HepG2 (cell line): ENCODE results near the gene LRPPRC. TPM values are rescaled to one million over a fixed set of nuclear protein-coding genes. Genes with fewer than 3 reads are reported as not detected.

Experiments used
- ATAC-seq: fragments of 200-7000 bp; cut with Tn5 transposase; 3 replicates; pipeline ENCODE4 v1.9.1; 2020; ENCODE audit warnings: mild to moderate bottlenecking, moderate library complexity
- BruUV-seq: library from RNA; stranded (reverse); fragments of 400-500 nt; replicated peaks from 2 replicates; lab custom pipeline; 2021; lab: Mats Ljungman, UMichigan
- CTCF ChIA-PET: fragments of 300-600 bp; formaldehyde crosslinking; extraction: SDS; loops from one replicate; lab custom pipeline; 2021; ENCODE audit warnings: low total read pairs, inconsistent platforms, low intra/inter-chr PET ratio; lab: Yijun Ruan, JAX
- POLR2A ChIA-PET: fragments of 350-600 bp; sonication (Branson Sonifier 250); formaldehyde crosslinking; loops from one replicate; lab custom pipeline; 2020; ENCODE audit warnings: antibody characterized with exemption, inconsistent platforms; lab: Yijun Ruan, JAX
- DNase-seq: peaks from one replicate; pipeline ENCODE4 v3.0.0-alpha.2; 2015; ENCODE audit warnings: low spot score
- FAIRE-seq: peaks from 3 replicates; lab custom pipeline; 2011; peaks lifted over from hg19 to GRCh38; lab: Jason Lieb, UNC
- H2AFZ ChIP-seq: one replicate; pipeline ENCODE4 v1.6.1; 2011; ENCODE audit warnings: low read length, inconsistent platforms
- H3K27ac ChIP-seq: fragments of 300-600 bp; 3 replicates; pipeline ENCODE4 v1.8.0; 2011; ENCODE audit warnings: mixed run types, mild to moderate bottlenecking, mixed read lengths, low read length, inconsistent platforms; ENCODE audit not compliant: insufficient read depth; ENCODE audit errors: extremely low read length
- H3K27me3 ChIP-seq, 2 experiments: fragments of 200-600 bp in 1 of 2; 2 replicates in 1 of 2; 3 replicates in 1 of 2; pipeline versions ENCODE4 v1.6.0 to v1.8.0; 2011; ENCODE audit warnings: low read length in 2 of 2, mild to moderate bottlenecking in 2 of 2, moderate library complexity in 2 of 2, inconsistent platforms in 1 of 2; ENCODE audit not compliant: insufficient read depth in 2 of 2, control insufficient read depth in 1 of 2
- H3K36me3 ChIP-seq, 2 experiments: fragments of 200-600 bp in 1 of 2; replicated peaks in 1 of 2; 2 replicates in 1 of 2; 3 replicates in 1 of 2; pipeline versions ENCODE4 v1.5.1 to v1.8.0; 2011; ENCODE audit warnings: low read length in 2 of 2, inconsistent platforms in 1 of 2; ENCODE audit not compliant: insufficient read depth in 2 of 2, control insufficient read depth in 1 of 2
- H3K4me1 ChIP-seq: 2 replicates; pipeline ENCODE4 v1.5.1; 2012; ENCODE audit warnings: low read length, inconsistent platforms; ENCODE audit not compliant: insufficient read depth
- H3K4me2 ChIP-seq: 2 replicates; pipeline ENCODE4 v1.6.0; 2011; ENCODE audit warnings: low read depth, low read length, inconsistent platforms
- H3K4me3 ChIP-seq, 3 experiments: fragments of 200-600 bp in 1 of 3; sonication (generic), shearing (Covaris generic) in 1 of 3; replicated peaks in 1 of 3; 2 replicates each; pipeline ENCODE4 v1.5.1; 2011 to 2016; ENCODE audit warnings: low read length in 3 of 3, inconsistent platforms in 2 of 3, low read depth in 2 of 3, mild to moderate bottlenecking in 2 of 3, control low read depth in 1 of 3, mixed read lengths in 1 of 3; ENCODE audit not compliant: insufficient read depth in 1 of 3
- H3K79me2 ChIP-seq: one replicate; pipeline ENCODE4 v1.6.1; 2011; ENCODE audit warnings: low read length, inconsistent platforms; ENCODE audit not compliant: insufficient read depth
- H3K9ac ChIP-seq: 2 replicates; pipeline ENCODE4 v1.6.0; 2011; ENCODE audit warnings: mild to moderate bottlenecking, low read depth, low read length, inconsistent platforms; ENCODE audit not compliant: insufficient read depth
- H3K9me3 ChIP-seq: 2 replicates; pipeline ENCODE4 v1.5.1; 2012; ENCODE audit warnings: mild to moderate bottlenecking, low read length
- H4K20me1 ChIP-seq: 2 replicates; pipeline ENCODE4 v1.6.0; 2011; ENCODE audit warnings: inconsistent platforms, mild to moderate bottlenecking, low read length, moderate library complexity; ENCODE audit not compliant: insufficient read depth
- BCLAF1 ChIP-seq: fragments of 450-650 bp; IDR thresholded peaks from 2 replicates; pipeline ENCODE4 v1.6.1; 2017; ENCODE audit warnings: mild to moderate bottlenecking
- DR1 ChIP-seq: sonication (generic); formaldehyde crosslinking; IDR thresholded peaks from 2 replicates; pipeline ENCODE4 v1.8.0; 2021; ENCODE audit warnings: mild to moderate bottlenecking, missing genetic modification reagents, inconsistent platforms
- FOXM1 ChIP-seq: sonication (generic); formaldehyde crosslinking; IDR thresholded peaks from 2 replicates; pipeline ENCODE4 v1.5.0; 2020; ENCODE audit warnings: missing genetic modification reagents
- FOXO1 ChIP-seq: sonication (generic); formaldehyde crosslinking; IDR thresholded peaks from 2 replicates; pipeline ENCODE4 v1.4.0; 2020; ENCODE audit warnings: missing genetic modification reagents
- HDAC6 ChIP-seq: fragments of 200-600 bp; sonication (generic); IDR thresholded peaks from 2 replicates; pipeline ENCODE4 v1.7.0; 2017; ENCODE audit warnings: mild to moderate bottlenecking, antibody characterized with exemption, low read length, low read depth
- KDM5B ChIP-seq: sonication (generic); formaldehyde crosslinking; IDR thresholded peaks from 2 replicates; pipeline ENCODE4 v1.4.0; 2020; ENCODE audit warnings: missing genetic modification reagents, mild to moderate bottlenecking, borderline replicate concordance
- MZF1 ChIP-seq: sonication (generic); formaldehyde crosslinking; IDR thresholded peaks from 2 replicates; pipeline ENCODE4 v1.8.1; 2023; ENCODE audit warnings: mild to moderate bottlenecking, missing genetic modification reagents, borderline replicate concordance
- PRPF4 ChIP-seq: fragments of 200-400 bp; formaldehyde crosslinking; IDR thresholded peaks from 2 replicates; pipeline ENCODE4 v1.6.1; 2016; ENCODE audit warnings: low read length, low read depth; ENCODE audit not compliant: poor library complexity, severe bottlenecking
- SRF ChIP-seq: IDR thresholded peaks from 2 replicates; pipeline ENCODE4 v1.6.1; 2011; ENCODE audit warnings: mild to moderate bottlenecking, low read depth, low read length, moderate library complexity
- ZBTB43 ChIP-seq: sonication (generic); formaldehyde crosslinking; conservative IDR thresholded peaks from 2 replicates; pipeline ENCODE4 v1.4.0; 2020; ENCODE audit warnings: missing genetic modification reagents
- ZNF20 ChIP-seq: sonication (generic); formaldehyde crosslinking; IDR thresholded peaks from 2 replicates; pipeline ENCODE4 v1.4.0; 2020; ENCODE audit warnings: mild to moderate bottlenecking, moderate library complexity, missing genetic modification reagents
- ZNF296 ChIP-seq: sonication (generic); formaldehyde crosslinking; conservative IDR thresholded peaks from 2 replicates; pipeline ENCODE4 v1.5.0; 2020; ENCODE audit warnings: mild to moderate bottlenecking, missing genetic modification reagents
- ZNF619 ChIP-seq: sonication (generic); formaldehyde crosslinking; IDR thresholded peaks from 2 replicates; pipeline ENCODE4 v1.4.0; 2020; ENCODE audit warnings: mild to moderate bottlenecking, missing genetic modification reagents
- ZNF703 ChIP-seq: sonication (generic); formaldehyde crosslinking; IDR thresholded peaks from 2 replicates; pipeline ENCODE4 v1.5.1; 2020; ENCODE audit warnings: missing genetic modification reagents, mild to moderate bottlenecking, moderate library complexity, borderline replicate concordance
- ZUFSP ChIP-seq: sonication (generic); formaldehyde crosslinking; IDR thresholded peaks from 2 replicates; pipeline ENCODE4 v1.9.0; 2021; ENCODE audit warnings: missing genetic modification reagents, mild to moderate bottlenecking, borderline replicate concordance
- WGBS: methylation state at CpG from one replicate; pipeline ENCODE4 v1.1.6; 2017; ENCODE audit warnings: low lambda C conversion rate; 5-methylcytosine and 5-hydroxymethylcytosine counted together
- in situ Hi-C: cut with HindIII; loops from 2 replicates; pipeline ENCODE4 v1.10.0; 2017; ENCODE audit warnings: low pct_unique_long_range_greater_than_20kb; ENCODE audit not compliant: extremely low pct_ligation_motif_present
- intact Hi-C: fragments of 100-400 bp; cut with micrococcal nuclease; formaldehyde crosslinking; loops from one replicate; pipeline ENCODE4 v1.10.0; 2022; ENCODE audit not compliant: unreplicated experiment
- polyA plus RNA-seq, 8 experiments: library from polyadenylated mRNA; depleted of rRNA in 3 of 8; stranded (reverse) in 7 of 8; unstranded in 1 of 8; fragments of >200 nt; fragmentation: Illumina TruSeq in 4 of 8; extraction: Trizol in 4 of 8; gene quantifications; 2 replicates each; pipeline versions ENCODE4 v1.2.1 to v1.2.3, GENCODE V29; 2011 to 2016; ENCODE audit warnings: low read depth in 4 of 8, missing spikeins in 1 of 8, mixed read lengths in 1 of 8; ENCODE audit not compliant: insufficient read depth in 1 of 8
- total RNA-seq, 5 experiments: library from RNA; depleted of rRNA; stranded (reverse); fragments of >200 nt; fragmentation: Illumina TruSeq; extraction: Trizol; gene quantifications; 2 replicates each; pipeline ENCODE4 v1.2.3, GENCODE V29; 2016; ENCODE audit warnings: low read depth in 1 of 5

Gene LRPPRC
- total and polyA plus RNA-seq, 2 of the 13 experiments (the other 11 are each of a cell fraction or from before 2014, with no cell fraction given), result 117 to 167 TPM

- ChIA-PET POLR2A (no interaction called here), CTCF (no interaction called here)
- Histone ChIP-seq H3K4me3 (no peak overlapping the region), H3K27me3 (no peaks in the 10 kb centered on the region; a peak in 4 of 5 replicates), H3K4me1 (no peaks in the 10 kb centered on the region), H4K20me1 (no peaks in the 10 kb centered on the region), H3K36me3 (no peaks in the 10 kb centered on the region), H2AFZ (no peak overlapping the region), H3K9ac (no peak overlapping the region), H3K9me3 (no peaks in the 10 kb centered on the region), H3K27ac (no peak overlapping the region), H3K79me2 (no peaks in the 10 kb centered on the region), H3K4me2 (no peak overlapping the region)
- 20% methylated on average over 3 of the region's 3 CpGs for WGBS
- in situ Hi-C loops (no loop called here), intact Hi-C loops (no loop called here)
- BruUV-seq, result no TSS peak
- FAIRE-seq, result no peak
- no peak for DNase-seq
- no peak for ATAC-seq
- TF ChIP-seq BCLAF1 (no peak), FOXM1 (CRISPR knock-in tag) (no peak), KDM5B (CRISPR knock-in tag) (no peak), ZNF703 (CRISPR knock-in tag) (no peak), ZNF296 (CRISPR knock-in tag) (no peak), ZNF20 (CRISPR knock-in tag) (no peak), PRPF4 (no peak), MZF1 (no peak), HDAC6 (no peak), ZNF619 (CRISPR knock-in tag) (no peak), SRF (no peak), ZBTB43 (CRISPR knock-in tag) (no peak), DR1 (CRISPR knock-in tag) (no peak), FOXO1 (CRISPR knock-in tag) (no peak), ZUFSP (no peak)
Measured at GRCh38 chr2:44005846-44006245, 10.1 kb upstream of the LRPPRC start.
